GM21737 (cell line): ENCODE results near the gene TMEM219.
"Not testable (repeated sequence)": the region's sequence is repeated elsewhere in the genome, so short reads cannot be mapped to it uniquely, and the experiment has no call there.

Source experiments
- ATAC-seq: cut with Tn5 transposase; IDR thresholded peaks from one replicate; pipeline ENCODE4 v1.9.1; 2021; ENCODE audit warnings: mild to moderate bottlenecking, moderate library complexity; ENCODE audit not compliant: unreplicated experiment

Gene TMEM219

GRCh38 chr16:30010844-30011713 is 49.2 kb downstream of the TMEM219 start, which contains the start of gene DOC2A:
Gene DOC2A, minus strand, starts transcription at chr16:30011027. Its CDS starts 805 bp downstream, at chr16:30010222.
- no peak for ATAC-seq

- ATAC-seq = no peak
These were observed 50.0 kb downstream of the TMEM219 start for GRCh38 chr16:30011714-30012504.

- not testable (repeated sequence) for ATAC-seq
These were observed 50.7 kb downstream of the TMEM219 start for GRCh38 chr16:30012598-30012997.

- ATAC-seq = not testable (repeated sequence)
These were observed 53.6 kb downstream of the TMEM219 start for GRCh38 chr16:30015450-30015849.

GRCh38 chr16:30016555-30017276 is 54.8 kb downstream of the TMEM219 start:
- no peak for ATAC-seq

GRCh38 chr16:30017277-30017656 is 55.4 kb downstream of the TMEM219 start:
- ATAC-seq = no peak

- not testable (repeated sequence) for ATAC-seq
These were observed 56.1 kb downstream of the TMEM219 start for GRCh38 chr16:30017937-30018336.

GRCh38 chr16:30018731-30019158 is 56.9 kb downstream of the TMEM219 start:
- no peak for ATAC-seq
